A549 (cell line): ENCODE results near the gene TMEM51.

ENCODE experiments used
- CEBPB ChIP-seq, 2 experiments: fragments of >200 bp in 1 of 2; sonication (Bioruptor Twin) in 1 of 2; formaldehyde crosslinking in 1 of 2; IDR thresholded peaks; 2 replicates each; pipeline ENCODE4 v1.6.1; 2012 to 2016
- EP300 ChIP-seq, 2 experiments: fragments of >200 bp; sonication (Bioruptor Twin); formaldehyde crosslinking; IDR thresholded peaks; 2 replicates in 1 of 2; 3 replicates in 1 of 2; pipeline ENCODE4 v1.6.1; 2016 to 2017
- ESRRA ChIP-seq: fragments of 150-350 bp; IDR thresholded peaks from 2 replicates; pipeline ENCODE4 v1.6.1; 2014; ENCODE audit warnings: mild to moderate bottlenecking, low read length, borderline replicate concordance
- NR3C1 ChIP-seq: fragments of >200 bp; sonication (Bioruptor Twin); formaldehyde crosslinking; IDR thresholded peaks from 3 replicates; pipeline ENCODE4 v1.6.1; 2017
- POLR2A ChIP-seq: IDR thresholded peaks from 2 replicates; pipeline ENCODE4 v1.6.1; 2012; ENCODE audit warnings: mild to moderate bottlenecking, low read length
- POLR2AphosphoS2 ChIP-seq: conservative IDR thresholded peaks from 2 replicates; pipeline ENCODE4 v1.6.1; 2012; ENCODE audit warnings: low read length, improper control_type of control experiment, inconsistent platforms
- RAD21 ChIP-seq, 2 experiments: fragments of >200 bp in 1 of 2; sonication (Bioruptor Twin) in 1 of 2; formaldehyde crosslinking in 1 of 2; IDR thresholded peaks in 1 of 2; conservative IDR thresholded peaks in 1 of 2; 2 replicates in 1 of 2; 3 replicates in 1 of 2; pipeline ENCODE4 v1.6.1; 2012 to 2018; ENCODE audit warnings: inconsistent platforms in 1 of 2
- TF ChIP-seq, protein P1 (sequence below): fragments of >200 bp; sonication (Bioruptor Twin); formaldehyde crosslinking; IDR thresholded peaks from 3 replicates; pipeline ENCODE4 v1.5.1; 2016
- TF ChIP-seq, protein P2 (sequence below): fragments of >200 bp; sonication (Bioruptor Twin); formaldehyde crosslinking; IDR thresholded peaks from 3 replicates; pipeline ENCODE4 v1.6.1; 2016
- TF ChIP-seq, protein P3 (sequence below): IDR thresholded peaks from 2 replicates; pipeline ENCODE4 v1.6.1; 2012; ENCODE audit warnings: low read depth, borderline replicate concordance

DNA sequence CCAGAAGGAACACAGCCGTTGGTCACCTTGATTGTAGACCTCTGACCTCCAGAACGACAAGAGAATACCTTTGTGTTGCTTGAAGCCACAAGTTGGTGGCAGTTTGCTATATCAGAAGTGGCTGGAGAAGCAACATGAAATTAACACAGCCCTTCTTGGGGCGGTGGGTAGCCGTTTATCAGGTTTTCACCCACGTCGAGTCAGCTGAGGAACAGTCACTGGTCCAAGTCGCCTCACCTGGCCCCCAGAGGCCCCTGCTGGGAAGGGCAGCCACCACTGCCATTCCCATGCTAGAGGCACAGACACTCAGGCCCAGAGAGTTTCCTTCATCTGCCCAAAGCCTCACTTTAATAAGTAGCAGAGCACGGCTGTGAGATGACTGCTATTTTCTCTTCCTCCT lies 37.7 kb downstream of the TMEM51 start:
- TF ChIP-seq, protein P1, sequence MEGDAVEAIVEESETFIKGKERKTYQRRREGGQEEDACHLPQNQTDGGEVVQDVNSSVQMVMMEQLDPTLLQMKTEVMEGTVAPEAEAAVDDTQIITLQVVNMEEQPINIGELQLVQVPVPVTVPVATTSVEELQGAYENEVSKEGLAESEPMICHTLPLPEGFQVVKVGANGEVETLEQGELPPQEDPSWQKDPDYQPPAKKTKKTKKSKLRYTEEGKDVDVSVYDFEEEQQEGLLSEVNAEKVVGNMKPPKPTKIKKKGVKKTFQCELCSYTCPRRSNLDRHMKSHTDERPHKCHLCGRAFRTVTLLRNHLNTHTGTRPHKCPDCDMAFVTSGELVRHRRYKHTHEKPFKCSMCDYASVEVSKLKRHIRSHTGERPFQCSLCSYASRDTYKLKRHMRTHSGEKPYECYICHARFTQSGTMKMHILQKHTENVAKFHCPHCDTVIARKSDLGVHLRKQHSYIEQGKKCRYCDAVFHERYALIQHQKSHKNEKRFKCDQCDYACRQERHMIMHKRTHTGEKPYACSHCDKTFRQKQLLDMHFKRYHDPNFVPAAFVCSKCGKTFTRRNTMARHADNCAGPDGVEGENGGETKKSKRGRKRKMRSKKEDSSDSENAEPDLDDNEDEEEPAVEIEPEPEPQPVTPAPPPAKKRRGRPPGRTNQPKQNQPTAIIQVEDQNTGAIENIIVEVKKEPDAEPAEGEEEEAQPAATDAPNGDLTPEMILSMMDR: no peak
- TF ChIP-seq POLR2A (no peak), CEBPB (IDR thresholded peaks at IDR 0.05) (no peak), NR3C1 (no peak), EP300 (IDR thresholded peaks at IDR 0.05) (no peak), POLR2AphosphoS2 (no peak), ESRRA (no peak), RAD21 (conservative IDR thresholded peaks at IDR 0.05 in 1 of 2, IDR thresholded peaks at IDR 0.05 in 1 of 2) (no peak)
- TF ChIP-seq, protein P2, sequence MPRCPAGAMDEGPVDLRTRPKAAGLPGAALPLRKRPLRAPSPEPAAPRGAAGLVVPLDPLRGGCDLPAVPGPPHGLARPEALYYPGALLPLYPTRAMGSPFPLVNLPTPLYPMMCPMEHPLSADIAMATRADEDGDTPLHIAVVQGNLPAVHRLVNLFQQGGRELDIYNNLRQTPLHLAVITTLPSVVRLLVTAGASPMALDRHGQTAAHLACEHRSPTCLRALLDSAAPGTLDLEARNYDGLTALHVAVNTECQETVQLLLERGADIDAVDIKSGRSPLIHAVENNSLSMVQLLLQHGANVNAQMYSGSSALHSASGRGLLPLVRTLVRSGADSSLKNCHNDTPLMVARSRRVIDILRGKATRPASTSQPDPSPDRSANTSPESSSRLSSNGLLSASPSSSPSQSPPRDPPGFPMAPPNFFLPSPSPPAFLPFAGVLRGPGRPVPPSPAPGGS: no peak
- TF ChIP-seq, protein P3, sequence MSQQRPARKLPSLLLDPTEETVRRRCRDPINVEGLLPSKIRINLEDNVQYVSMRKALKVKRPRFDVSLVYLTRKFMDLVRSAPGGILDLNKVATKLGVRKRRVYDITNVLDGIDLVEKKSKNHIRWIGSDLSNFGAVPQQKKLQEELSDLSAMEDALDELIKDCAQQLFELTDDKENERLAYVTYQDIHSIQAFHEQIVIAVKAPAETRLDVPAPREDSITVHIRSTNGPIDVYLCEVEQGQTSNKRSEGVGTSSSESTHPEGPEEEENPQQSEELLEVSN: no peak
